K562 (cell line): ENCODE data around the gene GGT6. TPM values are rescaled to one million over a fixed set of nuclear protein-coding genes. Genes with fewer than 3 reads are reported as not detected.

ENCODE experiments used
- BRF2 ChIP-seq: IDR thresholded peaks from 3 replicates; pipeline ENCODE4 v1.6.1; 2011; ENCODE audit warnings: borderline replicate concordance, mild to moderate bottlenecking; ENCODE audit not compliant: insufficient read length, insufficient read depth
- E4F1 ChIP-seq: fragments of 250-450 bp; sonication (Bioruptor Pico); IDR thresholded peaks from 2 replicates; pipeline ENCODE4 v1.5.0; 2021; ENCODE audit warnings: mild to moderate bottlenecking, borderline replicate concordance
- GTF2F1 ChIP-seq: IDR thresholded peaks from 2 replicates; pipeline ENCODE4 v1.6.1; 2011; ENCODE audit warnings: low read depth, low read length, improper control_type of control experiment
- HNRNPK ChIP-seq: fragments of 200-400 bp; formaldehyde crosslinking; IDR thresholded peaks from one replicate; pipeline ENCODE4 v1.6.1; 2018; ENCODE audit warnings: mild to moderate bottlenecking, low read depth, low read length; ENCODE audit not compliant: poor library complexity, severe bottlenecking
- HOMEZ ChIP-seq: fragments of 250-450 bp; sonication (Bioruptor Pico); IDR thresholded peaks from 2 replicates; pipeline ENCODE4 v1.4.0; 2020; ENCODE audit warnings: mild to moderate bottlenecking, moderate library complexity
- MCM3 ChIP-seq: fragments of 450-650 bp; IDR thresholded peaks from 2 replicates; pipeline ENCODE4 v1.6.1; 2016
- TCF7L2 ChIP-seq: fragments of 150-350 bp; IDR thresholded peaks from 2 replicates; pipeline ENCODE4 v1.6.1; 2016; ENCODE audit warnings: low read depth, mild to moderate bottlenecking, low read length, moderate library complexity
- TEAD2 ChIP-seq: fragments of 450-650 bp; IDR thresholded peaks from 2 replicates; pipeline ENCODE4 v1.6.1; 2016; ENCODE audit warnings: missing genetic modification characterization, control low read depth, missing compliant biosample characterization
- polyA plus RNA-seq, 8 experiments: library from polyadenylated mRNA; depleted of rRNA in 4 of 8; stranded (reverse) in 5 of 8; unstranded in 3 of 8; fragments of >200 nt; fragmentation: Nextera tagmentation in 2 of 8; fragmentation: Illumina TruSeq in 1 of 8; extraction: Ambion mirVana in 2 of 8; extraction: Trizol in 1 of 8; gene quantifications; 2 replicates each; pipeline versions ENCODE4 v1.2.1 to v1.2.3, GENCODE V29; 2011 to 2014; ENCODE audit warnings: inconsistent platforms in 1 of 8, missing spikeins in 1 of 8
- total RNA-seq, 7 experiments: library from RNA; depleted of rRNA in 6 of 7; stranded (reverse); fragments of >200 nt in 6 of 7; fragmentation: Illumina TruSeq in 2 of 7; extraction: Trizol in 2 of 7; gene quantifications; 2 replicates each; pipeline versions ENCODE4 v1.2.1 to v1.2.3, GENCODE V29; 2011 to 2021; ENCODE audit warnings: low replicate concordance in 1 of 7

GGT6 gene
- total and polyA plus RNA-seq, 9 of the 15 experiments (the other 6 are each of a cell fraction or from before 2014, with no cell fraction given): 0.09 TPM; not detected in 8

GRCh38 chr17:4554997-4555799, 5.2 kb downstream of the GGT6 start, which contains the start of gene MYBBP1A (continued):
- TF ChIP-seq BRF2 (no peak), HOMEZ (CRISPR knock-in tag) (no peak), TCF7L2 (no peak), GTF2F1 (no peak), MCM3 (no peak), TEAD2 (tag) (no peak), E4F1 (CRISPR knock-in tag) (no peak), HNRNPK (no peak)
